GM19468 (cell line): Measurements from ENCODE around the gene VDAC1.
"Not testable (repeated sequence)": the region's sequence is repeated elsewhere in the genome, so short reads cannot be mapped to it uniquely, and the experiment has no call there.

ENCODE experiments used
- ATAC-seq: cut with Tn5 transposase; IDR thresholded peaks from one replicate; pipeline ENCODE4 v1.9.1; 2021; ENCODE audit warnings: mild to moderate bottlenecking, moderate library complexity, moderate number of reproducible peaks; ENCODE audit not compliant: unreplicated experiment; ENCODE audit errors: extremely low read depth

The VDAC1 gene

DNA sequence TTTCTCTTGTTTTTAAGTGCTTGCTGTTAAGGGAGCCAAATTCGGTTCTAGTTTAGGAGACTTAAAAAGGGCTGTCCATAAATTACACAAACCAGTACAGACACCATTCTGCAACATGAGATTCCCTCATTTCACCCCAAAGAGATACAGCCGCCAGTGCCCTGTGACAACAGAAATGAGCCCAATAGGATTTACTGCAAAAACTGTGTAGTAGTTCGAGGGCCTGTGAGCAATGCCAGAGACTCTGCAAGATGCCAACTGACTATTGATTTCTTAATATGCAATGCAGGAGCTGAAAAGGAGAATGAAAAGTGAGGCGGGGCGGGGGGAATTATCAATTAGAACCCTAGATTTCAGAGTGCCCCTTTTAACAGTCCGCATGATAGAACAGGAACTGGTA is 30.6 kb downstream of the VDAC1 start:
- ATAC-seq = no peak

DNA sequence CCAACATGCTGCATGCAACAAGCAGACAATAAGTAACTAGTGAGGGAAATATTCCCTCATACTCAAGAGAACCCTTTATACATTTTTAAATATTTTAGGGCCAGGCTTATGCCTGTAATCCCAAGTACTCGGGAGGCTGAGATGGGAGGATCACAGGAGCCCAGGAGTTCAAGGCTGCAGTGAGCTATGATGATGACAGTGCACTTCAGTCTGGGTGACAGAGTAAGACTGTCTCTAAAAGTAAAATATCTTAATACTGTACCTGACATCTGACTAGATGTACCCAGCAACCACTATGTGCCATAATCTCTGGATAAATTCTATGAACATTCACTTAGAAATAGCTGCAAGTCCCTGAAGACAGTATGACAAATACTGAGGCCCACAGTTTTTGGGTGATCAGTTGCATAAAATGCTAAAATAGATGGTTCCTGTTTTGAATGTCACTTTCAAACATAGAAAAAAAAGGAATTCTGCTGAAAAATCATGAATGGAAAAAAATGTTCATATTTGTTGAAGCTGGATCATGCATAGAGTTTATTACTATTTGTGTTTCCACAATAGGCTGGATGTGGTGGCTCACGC is 34.4 kb downstream of the VDAC1 start:
- no peak for ATAC-seq

DNA sequence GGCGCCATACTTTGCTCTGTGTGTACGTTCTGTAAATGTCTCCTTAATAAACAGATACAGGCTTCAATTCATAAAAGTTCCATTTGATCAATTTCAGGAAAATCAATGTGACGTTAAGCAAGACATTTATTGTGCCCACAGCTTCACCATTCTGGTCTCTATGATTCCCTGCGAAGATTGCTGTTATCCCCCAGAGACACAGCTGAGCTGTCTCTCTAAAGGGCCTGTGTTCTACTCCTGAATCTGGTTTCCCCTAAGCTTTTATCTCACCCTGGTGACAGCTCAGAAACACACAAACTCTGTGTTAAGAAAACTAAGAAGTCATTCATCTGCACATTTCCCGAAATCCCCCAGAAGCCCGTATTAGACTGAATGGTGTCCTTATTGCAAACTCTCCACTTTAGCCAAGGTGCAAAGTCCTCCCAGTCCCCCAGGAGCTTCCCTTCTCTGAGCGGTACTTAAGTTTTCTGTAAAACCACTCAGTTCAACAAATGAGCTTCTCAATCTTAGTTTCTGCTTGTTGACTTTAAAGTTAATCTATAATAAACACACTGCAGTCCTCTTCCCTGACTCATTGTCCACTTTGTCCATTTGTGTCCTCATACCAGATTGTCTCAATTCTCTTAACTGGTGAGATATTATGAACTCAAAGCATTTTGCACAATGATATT is 35.0 kb downstream of the VDAC1 start:
- ATAC-seq = no peak

DNA sequence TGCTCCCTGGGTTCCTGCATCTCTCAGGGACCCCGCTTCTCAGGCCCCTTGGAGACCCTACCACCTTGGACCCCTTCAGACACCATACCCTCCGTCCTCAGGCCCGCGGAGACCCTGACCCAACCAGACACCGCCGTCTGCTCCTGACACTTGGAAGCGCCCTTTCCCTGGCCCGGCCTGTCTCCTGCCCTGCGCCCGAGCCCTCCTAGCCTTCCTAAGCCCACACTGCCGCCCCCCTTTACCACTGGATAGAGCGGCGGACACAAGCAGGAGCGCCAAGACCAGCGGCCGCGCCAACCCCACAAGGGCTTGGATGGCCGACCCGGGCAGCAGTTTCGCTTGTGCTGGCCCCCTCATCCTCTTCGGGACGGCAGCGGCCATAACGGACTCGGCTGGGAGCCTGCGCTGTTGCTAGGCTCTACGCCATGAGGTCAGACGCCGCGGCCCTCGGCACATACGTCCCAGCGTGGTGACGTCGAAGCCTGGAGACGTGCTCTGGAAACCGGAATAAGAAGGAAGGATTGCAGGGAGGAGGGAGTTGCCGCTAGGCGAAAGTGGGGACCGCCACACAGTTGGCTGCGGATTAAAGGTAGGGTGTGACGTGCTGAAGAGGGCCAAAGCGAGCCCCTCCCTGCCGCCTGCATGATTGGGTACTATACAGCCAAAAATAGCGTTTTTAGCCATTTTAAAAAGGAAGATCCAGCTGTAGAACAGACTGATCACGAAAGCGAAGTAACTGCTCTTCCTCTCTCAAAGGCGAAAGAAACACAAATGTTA is 36.4 kb downstream of the VDAC1 start, which contains the start of gene C5orf15:
TSS of gene C5orf15 (minus strand) at position 422 of the 777 bp plus-strand sequence. CDS start at position 381, 41 bp downstream.
- peak; percentile 90 for ATAC-seq

DNA sequence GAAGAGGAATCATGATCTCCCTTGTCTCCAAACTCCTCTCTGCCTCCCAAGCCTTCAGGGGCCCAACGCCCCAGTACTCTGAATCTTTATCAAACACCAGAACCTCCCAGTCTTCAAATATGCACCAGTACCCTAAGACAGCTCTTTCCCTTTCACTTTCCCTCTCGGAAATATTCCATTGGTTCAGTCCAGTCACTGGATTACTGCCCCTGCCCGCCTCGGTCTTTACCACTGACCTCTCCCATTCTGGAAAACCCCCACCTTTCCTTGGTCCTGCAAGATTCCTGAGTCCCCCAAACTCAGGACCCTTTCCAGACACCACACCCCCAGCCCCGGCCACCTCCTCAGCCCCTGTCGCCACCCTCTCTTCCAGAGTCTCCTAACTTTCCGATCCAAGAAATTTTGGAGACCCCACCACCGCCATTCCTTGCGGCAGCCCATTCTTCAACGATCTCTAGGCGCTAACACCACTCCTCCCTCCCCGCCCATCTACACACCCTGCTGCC is 37.0 kb downstream of the VDAC1 start:
- no peak for ATAC-seq

DNA sequence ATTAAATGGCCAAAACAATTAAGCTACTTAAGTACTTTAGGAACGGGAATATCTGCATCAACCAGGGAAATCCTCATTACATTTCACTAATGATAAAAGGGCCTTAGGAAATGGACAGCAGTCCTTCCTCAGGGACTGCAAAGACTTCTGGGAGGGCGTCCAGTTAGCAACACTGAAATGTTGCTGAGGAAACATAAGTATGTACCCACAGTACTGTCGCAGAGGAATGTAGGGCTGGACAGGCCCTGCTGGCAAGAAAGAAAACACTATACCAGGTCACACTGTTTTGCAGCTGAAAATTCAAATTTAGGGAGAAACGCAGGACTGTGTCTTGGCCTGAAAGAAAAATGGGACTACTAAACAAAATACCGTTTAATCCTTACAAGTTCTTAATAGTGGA is 37.7 kb downstream of the VDAC1 start:
- no peak for ATAC-seq

DNA sequence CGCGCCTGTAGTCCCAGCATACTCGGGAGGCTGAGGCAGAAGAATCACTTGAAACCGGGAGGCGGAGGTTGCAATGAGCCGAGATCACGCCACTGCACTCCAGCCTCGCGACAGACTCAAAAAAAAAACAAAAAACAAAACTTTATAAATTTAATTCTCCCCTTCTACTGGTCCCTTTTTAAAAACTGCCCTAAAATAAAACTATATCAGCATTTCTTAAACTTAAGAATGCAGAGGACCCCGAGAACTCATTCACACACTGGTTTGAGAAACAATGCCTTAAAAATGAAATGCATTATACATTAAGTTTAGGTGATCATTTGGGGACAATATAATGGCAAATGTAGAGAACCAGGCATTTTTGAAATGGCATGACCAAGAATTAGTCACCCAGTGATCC is 38.7 kb downstream of the VDAC1 start:
- ATAC-seq = no peak

DNA sequence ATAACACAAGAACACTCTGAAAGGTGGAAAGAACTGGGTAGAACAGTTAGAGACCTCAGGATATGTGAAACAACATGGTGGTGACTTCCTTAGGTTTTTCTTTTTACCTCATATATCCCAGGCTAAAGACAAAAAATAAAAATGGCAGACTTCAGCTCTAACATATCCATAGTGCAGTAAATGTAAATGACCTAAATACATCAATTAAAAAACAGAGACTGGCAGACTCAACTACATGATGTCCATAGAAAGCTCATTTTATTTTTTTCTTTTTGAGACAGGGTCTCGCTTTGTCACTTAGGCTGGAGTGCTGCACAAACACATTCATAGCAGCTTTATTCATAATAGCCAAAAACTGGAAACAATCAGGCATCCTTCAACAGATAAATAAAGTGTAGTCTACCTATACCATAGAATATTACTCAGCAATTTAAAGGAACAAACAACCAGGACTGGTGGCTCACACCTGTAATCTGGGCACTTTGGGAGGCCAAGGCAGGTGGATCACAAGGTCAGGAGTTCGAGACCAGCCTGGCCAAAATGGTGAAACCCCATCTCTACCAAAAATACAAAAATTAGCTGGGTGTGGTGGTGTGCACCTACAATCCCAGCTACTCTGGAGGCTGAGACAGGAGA is 41.2 kb downstream of the VDAC1 start:
- ATAC-seq = no peak

DNA sequence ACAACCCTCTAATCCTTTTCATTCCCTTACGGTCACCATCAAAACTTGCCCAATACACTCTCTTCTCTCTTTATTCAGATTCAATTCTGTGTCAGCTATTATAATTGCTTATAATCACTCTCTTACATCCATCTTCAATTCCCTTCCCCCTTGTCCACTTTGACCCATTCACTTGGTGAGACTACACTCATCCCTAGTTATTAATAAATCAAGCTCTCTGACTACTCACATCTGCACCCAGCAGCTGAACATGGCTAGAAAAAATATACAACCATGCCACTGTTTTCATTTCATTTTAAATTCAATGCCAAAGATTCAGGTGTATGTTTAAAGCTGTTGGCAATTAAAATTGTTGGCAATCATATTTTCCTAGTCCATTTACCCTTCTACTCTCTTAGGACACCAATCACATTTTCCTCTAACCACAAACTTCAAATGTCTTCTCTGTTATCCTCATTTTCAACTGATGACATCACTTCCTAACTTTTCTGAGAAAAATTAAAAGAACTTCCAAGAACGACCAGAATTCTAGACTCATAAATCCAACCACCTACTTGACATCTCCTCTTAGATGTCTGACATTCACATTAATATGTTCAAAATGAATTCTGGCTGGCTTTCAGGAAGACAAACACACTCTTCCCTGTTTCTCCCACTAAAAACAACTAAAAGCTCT is 41.8 kb downstream of the VDAC1 start:
- ATAC-seq = no peak

DNA sequence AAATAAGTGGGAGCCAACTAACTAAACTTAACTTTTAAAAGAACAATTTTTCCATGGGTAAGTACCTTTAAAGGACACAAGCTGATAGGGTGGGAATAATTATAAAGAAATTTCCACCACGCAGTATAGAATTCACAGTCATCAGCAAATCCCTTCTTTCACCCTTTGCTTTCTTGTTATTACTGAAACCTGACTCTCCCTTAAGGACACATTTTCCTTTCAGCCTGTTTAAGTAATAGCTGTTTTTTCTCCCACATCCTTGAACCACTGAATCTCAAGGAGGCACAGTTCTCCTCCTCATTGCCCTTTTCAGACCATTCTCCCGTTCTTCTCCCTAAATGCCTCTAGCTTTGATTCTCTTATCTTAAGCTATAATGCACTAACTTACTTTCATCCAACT is 42.6 kb downstream of the VDAC1 start:
- no peak for ATAC-seq

DNA sequence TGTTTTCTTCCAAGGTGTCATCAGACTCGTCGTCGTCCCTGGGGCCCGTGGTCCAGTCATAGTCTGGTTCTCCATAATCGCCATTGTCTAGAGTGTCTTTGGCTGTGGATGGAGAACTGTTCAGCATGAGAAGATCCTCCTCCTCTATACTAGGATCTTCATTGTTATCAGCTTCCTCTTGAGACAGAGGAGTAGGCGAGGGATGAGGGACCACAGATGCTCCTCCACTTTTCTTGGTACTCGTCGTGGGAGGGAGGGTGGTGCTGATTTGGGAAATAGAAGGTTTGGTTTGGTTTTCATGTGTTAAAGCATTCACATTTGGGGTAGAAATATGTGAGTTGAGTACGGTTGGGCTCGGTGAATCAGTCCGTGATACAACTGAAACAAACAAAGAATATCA is 45.1 kb downstream of the VDAC1 start:
- ATAC-seq = no peak

DNA sequence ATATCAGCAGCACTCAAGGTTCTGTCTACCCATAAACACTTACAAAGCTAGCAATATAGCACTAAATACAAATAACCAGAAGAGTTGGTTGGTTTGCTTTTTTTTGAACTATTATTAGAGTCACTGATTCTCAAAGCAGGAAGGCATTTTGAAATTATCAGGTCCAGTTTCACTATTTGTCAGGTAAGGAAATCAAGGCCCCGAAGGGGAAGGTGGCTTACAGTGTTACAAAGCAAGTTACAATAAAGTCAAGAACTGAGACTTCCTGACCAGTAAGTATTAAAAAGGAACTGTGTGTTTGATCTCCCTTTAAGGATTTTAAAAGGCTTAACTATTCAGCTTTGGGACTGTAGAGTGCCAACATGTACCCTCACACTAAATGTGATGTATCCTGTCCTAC is 47.2 kb downstream of the VDAC1 start:
- peak; percentile 42 for ATAC-seq

DNA sequence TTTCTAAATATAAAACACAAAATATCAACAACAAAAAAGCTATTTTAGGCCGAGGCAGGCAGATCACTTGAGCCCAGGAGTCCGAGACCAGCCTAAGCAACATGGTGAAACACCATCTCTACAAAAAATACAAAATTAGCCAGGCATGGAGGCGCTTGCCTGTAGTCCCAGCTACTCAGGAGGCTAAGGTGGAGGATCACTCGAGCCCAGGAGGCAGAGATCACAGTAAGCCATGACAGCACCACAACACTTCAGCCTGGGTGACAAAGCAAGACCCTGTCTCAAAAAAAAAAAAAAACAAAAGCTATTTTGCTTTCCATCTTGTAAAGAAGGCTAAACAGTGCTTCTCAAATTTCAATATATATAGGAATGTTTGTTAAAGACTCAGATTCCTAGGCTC is 47.7 kb downstream of the VDAC1 start:
- ATAC-seq = no peak

DNA sequence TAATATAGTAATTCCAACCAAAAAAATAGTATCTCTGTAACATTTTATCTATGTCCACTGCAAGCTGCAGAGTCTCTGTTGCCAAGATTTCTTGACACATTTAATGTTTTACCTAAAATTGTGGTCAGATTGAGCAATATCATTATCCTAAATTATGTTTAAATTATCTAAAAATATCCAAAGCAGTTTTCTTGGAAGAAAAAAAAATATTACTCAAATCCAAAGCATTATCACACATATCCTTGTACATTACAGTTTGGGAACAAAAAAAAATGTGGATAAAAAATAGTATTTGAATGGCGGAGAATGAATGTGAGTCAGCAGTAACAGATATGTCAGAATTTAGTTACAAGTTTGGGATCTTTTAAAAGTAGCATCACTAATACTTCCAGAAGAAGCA is 48.6 kb downstream of the VDAC1 start:
- not testable (repeated sequence) for ATAC-seq

DNA sequence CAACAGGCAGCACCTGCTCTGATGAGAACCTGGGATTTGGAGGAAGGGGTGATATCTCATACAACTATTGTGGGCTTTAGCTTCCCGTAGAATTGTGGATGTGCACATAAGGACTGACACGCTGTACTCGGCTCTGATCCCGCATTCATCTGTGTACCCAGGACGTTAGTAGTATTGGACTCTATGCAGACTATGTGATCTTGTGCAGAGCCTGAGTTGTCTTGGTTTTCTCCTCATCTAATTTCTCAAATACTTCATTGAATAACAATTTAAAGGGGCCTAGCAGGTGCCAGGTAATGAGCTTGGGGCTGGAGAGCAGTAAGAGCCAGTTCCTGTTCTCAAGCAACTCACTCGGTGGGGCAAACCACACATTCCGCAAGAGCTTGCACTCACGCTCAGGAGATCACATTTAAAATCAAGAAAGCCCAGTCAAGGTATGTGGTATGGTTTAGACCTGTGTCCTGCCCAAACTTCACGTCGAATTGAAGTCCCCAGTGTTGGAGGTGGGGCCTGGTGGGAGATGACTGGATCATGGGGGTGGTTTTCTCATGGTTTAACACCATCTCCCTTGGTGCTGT is 51.1 kb downstream of the VDAC1 start:
- no peak for ATAC-seq

DNA sequence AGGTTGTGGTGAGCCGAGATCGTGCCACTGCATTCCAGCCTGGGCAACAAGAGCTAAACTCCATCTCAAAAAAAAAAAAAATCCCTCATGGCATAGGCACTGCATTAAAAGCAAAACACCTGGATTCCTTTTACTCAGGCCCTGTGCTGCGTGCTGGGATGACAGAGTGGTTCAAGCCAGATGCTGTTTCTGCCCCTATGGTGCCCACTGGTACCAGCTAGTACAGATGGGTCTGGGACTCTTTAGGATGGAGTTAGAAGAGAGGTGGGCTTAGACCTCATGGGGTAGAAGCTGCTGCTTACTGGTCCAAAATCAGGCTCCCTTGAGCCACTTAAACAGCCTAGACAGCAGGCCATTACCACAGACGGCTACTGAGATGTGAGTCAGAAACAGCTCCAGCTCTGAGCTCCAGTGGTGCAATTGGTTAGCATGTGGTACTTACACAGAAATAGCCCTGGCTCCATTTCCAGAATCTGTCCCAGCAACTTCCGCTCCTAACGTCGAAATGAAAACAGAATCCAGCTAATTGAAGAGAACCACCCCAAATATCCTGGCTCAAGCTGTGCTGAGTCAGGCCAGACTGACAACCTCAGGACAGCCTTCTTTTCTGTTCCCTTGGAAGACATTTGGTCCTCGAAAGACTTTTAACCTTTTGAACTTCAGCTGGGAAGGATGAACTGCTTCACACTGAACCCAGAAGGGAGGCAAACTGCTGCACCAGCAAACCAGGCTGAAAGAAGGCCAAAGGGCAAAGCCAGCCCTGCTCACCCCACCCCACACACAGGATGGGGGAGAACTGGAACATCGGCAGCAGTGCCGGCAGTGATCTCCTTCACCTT is 51.8 kb downstream of the VDAC1 start:
- ATAC-seq = no peak

DNA sequence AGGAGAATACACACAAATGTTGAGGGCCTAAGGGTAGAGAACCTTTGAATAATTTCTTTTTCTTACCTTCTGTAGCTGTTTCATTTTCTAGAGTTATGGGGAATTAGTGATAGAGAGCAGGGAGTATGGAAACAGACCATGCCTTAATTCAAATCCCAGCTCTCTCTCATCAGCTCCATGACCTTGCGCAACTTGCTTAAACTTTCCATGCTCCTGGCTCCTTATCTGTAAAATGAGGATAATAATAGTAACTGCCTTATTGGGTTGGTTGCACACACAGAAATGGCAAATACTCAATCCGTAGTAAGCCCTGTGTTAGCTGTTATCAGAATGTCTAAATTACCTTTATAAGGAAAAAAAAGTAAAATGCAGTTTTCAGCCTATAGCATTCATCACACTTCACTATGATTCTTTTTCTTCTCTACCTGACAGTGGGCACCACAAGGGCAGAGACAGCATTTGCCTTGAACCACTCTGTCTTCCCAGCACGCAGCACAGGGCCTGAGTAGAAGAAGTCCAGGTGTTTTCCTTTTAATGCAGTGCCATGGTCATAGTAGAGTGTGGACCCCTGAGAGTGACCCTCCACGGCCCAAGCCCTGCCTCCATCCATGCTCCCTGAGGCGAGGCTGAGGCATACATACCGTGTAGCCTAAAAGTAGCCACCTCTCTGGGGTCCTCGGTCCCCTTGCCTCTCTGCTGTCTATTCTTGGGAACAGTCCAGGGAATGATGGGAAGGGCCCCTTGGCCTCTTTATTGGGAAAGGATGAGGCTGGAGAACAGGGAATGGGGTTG is 53.8 kb downstream of the VDAC1 start:
- no peak for ATAC-seq

DNA sequence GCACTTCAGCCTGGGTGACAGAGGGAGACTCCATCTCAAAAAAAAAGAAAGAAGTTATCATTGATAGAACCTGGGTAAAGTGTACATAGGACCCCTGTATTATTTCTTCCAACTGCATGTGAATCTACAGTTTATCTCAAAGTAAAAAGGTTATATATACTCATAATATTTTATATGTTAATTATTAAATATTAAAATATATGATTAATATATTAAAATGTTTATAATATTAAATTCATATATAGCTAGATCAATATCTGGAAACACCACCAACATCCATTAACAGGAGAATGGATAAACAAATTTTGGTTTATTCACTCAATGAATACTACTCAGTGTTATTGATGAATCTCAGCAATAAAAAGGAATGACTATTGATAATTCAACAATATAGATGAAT is 56.1 kb downstream of the VDAC1 start:
- ATAC-seq = no peak
